Retina (tissue), 1 donor: ENCODE data around the gene PRPF40B.

Experiments
- DNase-seq: peaks from one replicate; pipeline ENCODE4 v3.0.0-alpha.2; 2016

PRPF40B gene

DNA sequence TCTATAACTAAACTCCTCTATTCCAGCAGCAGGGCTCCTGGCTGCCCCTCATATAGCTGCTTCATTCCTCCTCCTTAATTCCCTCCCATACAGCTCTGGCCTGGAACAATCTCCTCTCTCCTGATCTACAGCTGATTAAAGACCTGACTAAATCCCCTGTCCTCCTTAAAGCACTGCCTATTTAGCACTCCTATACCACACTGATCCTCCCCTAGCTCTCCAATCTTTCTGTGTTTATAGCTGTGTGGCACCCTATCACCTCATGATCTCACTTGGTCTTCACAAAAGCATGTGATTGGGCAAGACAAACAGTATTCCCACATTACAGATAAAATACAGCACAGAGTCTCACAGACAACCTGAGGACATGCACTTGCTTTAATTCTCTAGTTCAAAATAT lies 66.4 kb downstream of the PRPF40B start:
- DNase-seq: no peak

GRCh38 chr12:49692851-49693250 lies 69.5 kb downstream of the PRPF40B start:
- no peak for DNase-seq

DNA sequence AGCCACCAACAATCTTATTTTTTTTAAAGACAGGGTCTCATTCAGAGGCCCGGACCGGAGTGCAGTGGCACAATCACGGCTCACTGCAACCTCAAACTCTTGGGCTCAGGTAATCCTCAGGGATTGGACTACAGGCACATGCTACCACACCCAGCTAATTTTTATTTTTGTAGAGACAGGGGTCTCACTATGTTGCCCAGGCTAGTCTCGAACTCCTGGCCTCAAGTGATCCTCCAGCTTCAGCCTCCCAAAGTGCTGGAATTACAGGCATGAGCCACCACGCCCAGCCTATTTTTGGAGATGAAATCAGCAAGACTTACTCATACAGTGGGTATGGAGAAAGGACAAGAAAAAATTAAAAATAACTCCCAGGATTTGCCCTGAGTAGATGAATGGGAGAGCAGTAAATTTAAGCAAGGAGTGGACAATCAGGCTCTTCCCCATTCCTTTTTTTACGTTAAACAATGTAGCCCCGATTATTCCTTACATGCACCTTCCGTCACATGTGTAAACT lies 70.6 kb downstream of the PRPF40B start:
- no peak for DNase-seq
